HepG2 (cell line): ENCODE data around the gene NCOA7. TPM values are rescaled to one million over a fixed set of nuclear protein-coding genes. Genes with fewer than 3 reads are reported as not detected.

Experiments used
- ATAC-seq: fragments of 200-7000 bp; cut with Tn5 transposase; 3 replicates; pipeline ENCODE4 v1.9.1; 2020; ENCODE audit warnings: mild to moderate bottlenecking, moderate library complexity
- BruUV-seq: library from RNA; stranded (reverse); fragments of 400-500 nt; replicated peaks from 2 replicates; lab custom pipeline; 2021; lab: Mats Ljungman, UMichigan
- CTCF ChIA-PET: fragments of 300-600 bp; formaldehyde crosslinking; extraction: SDS; loops from one replicate; lab custom pipeline; 2021; ENCODE audit warnings: low total read pairs, inconsistent platforms, low intra/inter-chr PET ratio; lab: Yijun Ruan, JAX
- POLR2A ChIA-PET: fragments of 350-600 bp; sonication (Branson Sonifier 250); formaldehyde crosslinking; loops from one replicate; lab custom pipeline; 2020; ENCODE audit warnings: antibody characterized with exemption, inconsistent platforms; lab: Yijun Ruan, JAX
- DNase-seq: peaks from one replicate; pipeline ENCODE4 v3.0.0-alpha.2; 2015; ENCODE audit warnings: low spot score
- FAIRE-seq: peaks from 3 replicates; lab custom pipeline; 2011; peaks lifted over from hg19 to GRCh38; lab: Jason Lieb, UNC
- H2AFZ ChIP-seq: one replicate; pipeline ENCODE4 v1.6.1; 2011; ENCODE audit warnings: low read length, inconsistent platforms
- H3K27ac ChIP-seq: fragments of 300-600 bp; 3 replicates; pipeline ENCODE4 v1.8.0; 2011; ENCODE audit warnings: mixed run types, mild to moderate bottlenecking, mixed read lengths, low read length, inconsistent platforms; ENCODE audit not compliant: insufficient read depth; ENCODE audit errors: extremely low read length
- H3K27me3 ChIP-seq, 2 experiments: fragments of 200-600 bp in 1 of 2; 2 replicates in 1 of 2; 3 replicates in 1 of 2; pipeline versions ENCODE4 v1.6.0 to v1.8.0; 2011; ENCODE audit warnings: low read length in 2 of 2, mild to moderate bottlenecking in 2 of 2, moderate library complexity in 2 of 2, inconsistent platforms in 1 of 2; ENCODE audit not compliant: insufficient read depth in 2 of 2, control insufficient read depth in 1 of 2
- H3K36me3 ChIP-seq, 2 experiments: fragments of 200-600 bp in 1 of 2; replicated peaks in 1 of 2; 2 replicates in 1 of 2; 3 replicates in 1 of 2; pipeline versions ENCODE4 v1.5.1 to v1.8.0; 2011; ENCODE audit warnings: low read length in 2 of 2, inconsistent platforms in 1 of 2; ENCODE audit not compliant: insufficient read depth in 2 of 2, control insufficient read depth in 1 of 2
- H3K4me1 ChIP-seq: 2 replicates; pipeline ENCODE4 v1.5.1; 2012; ENCODE audit warnings: low read length, inconsistent platforms; ENCODE audit not compliant: insufficient read depth
- H3K4me2 ChIP-seq: 2 replicates; pipeline ENCODE4 v1.6.0; 2011; ENCODE audit warnings: low read depth, low read length, inconsistent platforms
- H3K4me3 ChIP-seq, 3 experiments: fragments of 200-600 bp in 1 of 3; sonication (generic), shearing (Covaris generic) in 1 of 3; replicated peaks in 1 of 3; 2 replicates each; pipeline ENCODE4 v1.5.1; 2011 to 2016; ENCODE audit warnings: low read length in 3 of 3, inconsistent platforms in 2 of 3, low read depth in 2 of 3, mild to moderate bottlenecking in 2 of 3, control low read depth in 1 of 3, mixed read lengths in 1 of 3; ENCODE audit not compliant: insufficient read depth in 1 of 3
- H3K79me2 ChIP-seq: one replicate; pipeline ENCODE4 v1.6.1; 2011; ENCODE audit warnings: low read length, inconsistent platforms; ENCODE audit not compliant: insufficient read depth
- H3K9ac ChIP-seq: 2 replicates; pipeline ENCODE4 v1.6.0; 2011; ENCODE audit warnings: mild to moderate bottlenecking, low read depth, low read length, inconsistent platforms; ENCODE audit not compliant: insufficient read depth
- H3K9me3 ChIP-seq: 2 replicates; pipeline ENCODE4 v1.5.1; 2012; ENCODE audit warnings: mild to moderate bottlenecking, low read length
- H4K20me1 ChIP-seq: 2 replicates; pipeline ENCODE4 v1.6.0; 2011; ENCODE audit warnings: inconsistent platforms, mild to moderate bottlenecking, low read length, moderate library complexity; ENCODE audit not compliant: insufficient read depth
- ARNTL ChIP-seq: sonication (generic); formaldehyde crosslinking; IDR thresholded peaks from 2 replicates; pipeline ENCODE4 v1.4.0; 2020; ENCODE audit warnings: mild to moderate bottlenecking, missing genetic modification reagents
- FOXC1 ChIP-seq: sonication (generic); formaldehyde crosslinking; IDR thresholded peaks from 2 replicates; pipeline ENCODE4 v1.8.0; 2022; ENCODE audit warnings: mild to moderate bottlenecking, missing genetic modification reagents, borderline replicate concordance
- MBD4 ChIP-seq: IDR thresholded peaks from 2 replicates; pipeline ENCODE4 v1.6.1; 2012; ENCODE audit warnings: low read length, inconsistent platforms, borderline replicate concordance
- MLLT10 ChIP-seq: sonication (generic); formaldehyde crosslinking; IDR thresholded peaks from 2 replicates; pipeline ENCODE4 v1.4.0; 2020; ENCODE audit warnings: missing genetic modification reagents
- NCOA1 ChIP-seq: sonication (generic); formaldehyde crosslinking; IDR thresholded peaks from 2 replicates; pipeline ENCODE4 v1.9.0; 2021; ENCODE audit warnings: missing genetic modification reagents
- PRDM10 ChIP-seq: sonication (generic); formaldehyde crosslinking; IDR thresholded peaks from 2 replicates; pipeline ENCODE4 v1.4.0; 2020; ENCODE audit warnings: low read depth, missing genetic modification reagents
- SOX13 ChIP-seq, 3 experiments: fragments of 450-650 bp in 1 of 3; sonication (generic) in 1 of 3; formaldehyde crosslinking in 1 of 3; IDR thresholded peaks in 2 of 3; conservative IDR thresholded peaks in 1 of 3; 2 replicates each; pipeline versions ENCODE4 v1.5.0 to v1.6.1; 2016 to 2020; ENCODE audit warnings: antibody characterized with exemption in 1 of 3, mild to moderate bottlenecking in 1 of 3, missing compliant biosample characterization in 1 of 3, missing genetic modification reagents in 1 of 3, moderate library complexity in 1 of 3
- STAT5B ChIP-seq: sonication (generic); formaldehyde crosslinking; IDR thresholded peaks from 2 replicates; pipeline ENCODE4 v1.4.0; 2020; ENCODE audit warnings: missing genetic modification reagents
- TFAP4 ChIP-seq: sonication (generic); IDR thresholded peaks from 2 replicates; pipeline ENCODE4 v1.6.1; 2016; ENCODE audit warnings: low read depth, borderline replicate concordance
- TFE3 ChIP-seq: IDR thresholded peaks from 2 replicates; pipeline ENCODE4 v1.6.1; 2016
- ZBTB49 ChIP-seq: sonication (generic); formaldehyde crosslinking; IDR thresholded peaks from 2 replicates; pipeline ENCODE4 v1.4.0; 2020; ENCODE audit warnings: missing genetic modification reagents, borderline replicate concordance
- ZNF138 ChIP-seq: sonication (generic); formaldehyde crosslinking; IDR thresholded peaks from 2 replicates; pipeline ENCODE4 v1.5.0; 2020; ENCODE audit warnings: mild to moderate bottlenecking, low read depth, missing genetic modification reagents
- ZNF34 ChIP-seq: sonication (generic); formaldehyde crosslinking; IDR thresholded peaks from 2 replicates; pipeline ENCODE4 v1.4.0; 2020; ENCODE audit warnings: mild to moderate bottlenecking, missing genetic modification reagents, borderline replicate concordance
- ZNF510 ChIP-seq: sonication (generic); formaldehyde crosslinking; IDR thresholded peaks from 2 replicates; pipeline ENCODE4 v1.4.0; 2020; ENCODE audit warnings: low read depth, mild to moderate bottlenecking, missing genetic modification reagents
- ZNF792 ChIP-seq: IDR thresholded peaks from 2 replicates; pipeline ENCODE4 v1.6.1; 2016
- WGBS: methylation state at CpG from one replicate; pipeline ENCODE4 v1.1.6; 2017; ENCODE audit warnings: low lambda C conversion rate; 5-methylcytosine and 5-hydroxymethylcytosine counted together
- in situ Hi-C: cut with HindIII; loops from 2 replicates; pipeline ENCODE4 v1.10.0; 2017; ENCODE audit warnings: low pct_unique_long_range_greater_than_20kb; ENCODE audit not compliant: extremely low pct_ligation_motif_present
- intact Hi-C: fragments of 100-400 bp; cut with micrococcal nuclease; formaldehyde crosslinking; loops from one replicate; pipeline ENCODE4 v1.10.0; 2022; ENCODE audit not compliant: unreplicated experiment
- polyA plus RNA-seq, 8 experiments: library from polyadenylated mRNA; depleted of rRNA in 3 of 8; stranded (reverse) in 7 of 8; unstranded in 1 of 8; fragments of >200 nt; fragmentation: Illumina TruSeq in 4 of 8; extraction: Trizol in 4 of 8; gene quantifications; 2 replicates each; pipeline versions ENCODE4 v1.2.1 to v1.2.3, GENCODE V29; 2011 to 2016; ENCODE audit warnings: low read depth in 4 of 8, missing spikeins in 1 of 8, mixed read lengths in 1 of 8; ENCODE audit not compliant: insufficient read depth in 1 of 8
- total RNA-seq, 5 experiments: library from RNA; depleted of rRNA; stranded (reverse); fragments of >200 nt; fragmentation: Illumina TruSeq; extraction: Trizol; gene quantifications; 2 replicates each; pipeline ENCODE4 v1.2.3, GENCODE V29; 2016; ENCODE audit warnings: low read depth in 1 of 5

The NCOA7 gene
- total and polyA plus RNA-seq, 2 of the 13 experiments (the other 11 are each of a cell fraction or from before 2014, with no cell fraction given) = 13.6 to 20.8 TPM

GRCh38 chr6:125957845-125958244 lies 167.1 kb downstream of the NCOA7 start (continued):
- TF ChIP-seq ZNF792 (CRISPR knock-in tag) (0 out of 2 replicates have a peak, but pooled peaks have one; percentile 1), ZBTB49 (no peak), ZNF34 (no peak), TFE3 (CRISPR knock-in tag) (peak; percentile 81)
- TF ChIP-seq, all 625 proteins: peak for 14

GRCh38 chr6:125959041-125959440 lies 168.3 kb downstream of the NCOA7 start:
- H4K20me1 ChIP-seq = no peaks in the 10 kb centered on the region
- in situ Hi-C loops = loop anchor here (10.0 kb wide), 1 partner anchor 654 kb away; the partner anchor contains the start of gene HDDC2
- H3K27ac ChIP-seq = no peak overlapping the region
- FAIRE-seq = no peak
- CTCF ChIA-PET = no interaction called here
- BruUV-seq = no TSS peak
- H3K4me3 ChIP-seq = no peak overlapping the region
- H3K79me2 ChIP-seq = peaks cover 38% of the 10 kb centered on the region
- no peaks in the 10 kb centered on the region for H3K9me3 ChIP-seq
- H3K9ac ChIP-seq = no peak overlapping the region
- H3K36me3 ChIP-seq = peaks cover 0 to 8% of the 10 kb centered on the region in 2 experiments; a peak in 1 of 5 replicates
- no peaks in the 10 kb centered on the region; a peak in 1 of 5 replicates for H3K27me3 ChIP-seq
- DNase-seq = no peak
- ATAC-seq = no peak
- WGBS = 94% methylated on average over 4 of the region's 4 CpGs
- H3K4me2 ChIP-seq = peak overlapping the region; percentile 4; the same call in 1 of the 2 replicates
- POLR2A ChIA-PET = interaction anchor here (3.6 kb wide), 1 partner anchor 28 kb away, joined by 71 read pairs; the partner anchor contains the start of gene TRMT11
- H2AFZ ChIP-seq = no peak overlapping the region
- H3K4me1 ChIP-seq = peaks cover 46% of the 10 kb centered on the region
- intact Hi-C loops = no loop called here
- no peak for TF ChIP-seq TFAP4
- TF ChIP-seq MLLT10 = no peak
- no peak for TF ChIP-seq STAT5B (CRISPR knock-in tag)
- TF ChIP-seq SOX13 (IDR thresholded peaks at IDR 0.05) = no peak
- TF ChIP-seq SOX13 (CRISPR knock-in tag; conservative IDR thresholded peaks at IDR 0.05 in 1 of 2, IDR thresholded peaks at IDR 0.05 in 1 of 2) = no peak
- TF ChIP-seq ZNF510 (CRISPR knock-in tag) = no peak
- no peak for TF ChIP-seq MBD4
- no peak for TF ChIP-seq PRDM10 (CRISPR knock-in tag)
- no peak for TF ChIP-seq FOXC1
- no peak for TF ChIP-seq ZNF138 (CRISPR knock-in tag)
- no peak for TF ChIP-seq NCOA1 (CRISPR knock-in tag)
- no peak for TF ChIP-seq ARNTL
